GM18858 (cell line): ENCODE measurements around the gene TAC3.
"Not testable (repeated sequence)": the region's sequence is repeated elsewhere in the genome, so short reads cannot be mapped to it uniquely, and the experiment has no call there.

Experiments used
- ATAC-seq: cut with Tn5 transposase; IDR thresholded peaks from one replicate; pipeline ENCODE4 v1.9.1; 2021; ENCODE audit not compliant: unreplicated experiment

Gene TAC3

GRCh38 chr12:57037264-57037663 is 20.9 kb upstream of the TAC3 start:
- no peak for ATAC-seq

GRCh38 chr12:57033431-57033830 is 17.1 kb upstream of the TAC3 start:
- ATAC-seq, result no peak

GRCh38 chr12:57031789-57032188 is 15.5 kb upstream of the TAC3 start:
- no peak for ATAC-seq

GRCh38 chr12:57031138-57031725 is 14.9 kb upstream of the TAC3 start:
- no peak for ATAC-seq

- ATAC-seq, result no peak
Measured at GRCh38 chr12:57029457-57029856, 13.1 kb upstream of the TAC3 start.

- ATAC-seq, result no peak
Measured at GRCh38 chr12:57027805-57028153, 11.4 kb upstream of the TAC3 start.

- no peak for ATAC-seq
Measured at GRCh38 chr12:57027011-57027804, 10.9 kb upstream of the TAC3 start.

- ATAC-seq, result no peak
Measured at GRCh38 chr12:57025196-57025595, 8.9 kb upstream of the TAC3 start.

GRCh38 chr12:57022324-57022723 is 6.0 kb upstream of the TAC3 start:
- not testable (repeated sequence) for ATAC-seq

GRCh38 chr12:57019983-57020719 is 3.8 kb upstream of the TAC3 start:
- no peak for ATAC-seq

GRCh38 chr12:57018906-57019305 is 2.6 kb upstream of the TAC3 start:
- ATAC-seq, result no peak

- not testable (repeated sequence) for ATAC-seq
Measured at GRCh38 chr12:57018353-57018752, 2.0 kb upstream of the TAC3 start.

- ATAC-seq, result peak; percentile 77
Measured at GRCh38 chr12:57012600-57013465, 3.5 kb downstream of the TAC3 start.

GRCh38 chr12:57011438-57012424 is 4.6 kb downstream of the TAC3 start:
- peak; percentile 50 for ATAC-seq

GRCh38 chr12:57010627-57011247 is 5.6 kb downstream of the TAC3 start:
- ATAC-seq, result no peak

- ATAC-seq, result no peak
Measured at GRCh38 chr12:57009949-57010626, 6.2 kb downstream of the TAC3 start.

GRCh38 chr12:57008178-57008577 is 8.2 kb downstream of the TAC3 start:
- ATAC-seq, result no peak

GRCh38 chr12:57006809-57007475 is 9.4 kb downstream of the TAC3 start:
- no peak for ATAC-seq
